Measurements from ENCODE around the gene OLR1.
"Not testable (repeated sequence)": the region's sequence is repeated elsewhere in the genome, so short reads cannot be mapped to it uniquely, and the experiment has no call there.

OLR1 gene

DNA sequence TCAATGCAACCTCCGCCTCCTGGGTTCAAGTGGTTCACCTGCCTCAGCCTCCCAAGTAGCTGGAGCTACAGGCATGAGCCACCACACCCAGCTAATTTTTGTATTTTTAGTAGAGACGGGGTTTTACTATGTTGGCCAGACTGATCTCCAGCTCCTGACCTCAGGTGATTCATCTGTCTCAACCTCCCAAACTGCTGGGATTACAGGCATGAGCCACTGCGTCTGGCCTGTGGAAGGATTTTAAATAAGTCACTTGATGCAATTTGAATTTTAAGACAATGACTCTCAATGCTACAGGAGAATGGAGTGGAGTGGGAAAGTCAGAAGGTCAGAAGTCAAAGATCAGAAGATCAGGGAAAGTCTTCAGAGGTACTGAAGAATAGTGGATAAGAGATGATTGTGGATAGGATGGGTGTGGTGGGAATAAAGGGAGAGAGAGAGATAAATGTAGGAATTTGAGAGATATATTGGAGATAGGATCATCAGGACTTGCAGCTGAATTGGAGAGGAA is 22.3 kb upstream of the OLR1 start:
- peaks cover 32% of the 10 kb centered on the region for H3K27me3 ChIP-seq
- TF ChIP-seq, protein P1, sequence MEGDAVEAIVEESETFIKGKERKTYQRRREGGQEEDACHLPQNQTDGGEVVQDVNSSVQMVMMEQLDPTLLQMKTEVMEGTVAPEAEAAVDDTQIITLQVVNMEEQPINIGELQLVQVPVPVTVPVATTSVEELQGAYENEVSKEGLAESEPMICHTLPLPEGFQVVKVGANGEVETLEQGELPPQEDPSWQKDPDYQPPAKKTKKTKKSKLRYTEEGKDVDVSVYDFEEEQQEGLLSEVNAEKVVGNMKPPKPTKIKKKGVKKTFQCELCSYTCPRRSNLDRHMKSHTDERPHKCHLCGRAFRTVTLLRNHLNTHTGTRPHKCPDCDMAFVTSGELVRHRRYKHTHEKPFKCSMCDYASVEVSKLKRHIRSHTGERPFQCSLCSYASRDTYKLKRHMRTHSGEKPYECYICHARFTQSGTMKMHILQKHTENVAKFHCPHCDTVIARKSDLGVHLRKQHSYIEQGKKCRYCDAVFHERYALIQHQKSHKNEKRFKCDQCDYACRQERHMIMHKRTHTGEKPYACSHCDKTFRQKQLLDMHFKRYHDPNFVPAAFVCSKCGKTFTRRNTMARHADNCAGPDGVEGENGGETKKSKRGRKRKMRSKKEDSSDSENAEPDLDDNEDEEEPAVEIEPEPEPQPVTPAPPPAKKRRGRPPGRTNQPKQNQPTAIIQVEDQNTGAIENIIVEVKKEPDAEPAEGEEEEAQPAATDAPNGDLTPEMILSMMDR (IDR thresholded peaks at IDR 0.05; ENCODE audit: low read depth, low read length), result no peak
- DNase-seq, result no peak
- no peaks in the 10 kb centered on the region for H3K4me1 ChIP-seq
- no peaks in the 10 kb centered on the region for H3K9me3 ChIP-seq
- no peaks in the 10 kb centered on the region for H3K36me3 ChIP-seq
- H3K4me3 ChIP-seq (ENCODE audit: low read depth, low read length), result no peak overlapping the region

GRCh38 chr12:10191865-10192264 is 19.9 kb upstream of the OLR1 start:
- TF ChIP-seq, protein P1 (IDR thresholded peaks at IDR 0.05; ENCODE audit: low read depth, low read length), result no peak
- Histone ChIP-seq H3K4me1 (no peaks in the 10 kb centered on the region), H3K36me3 (no peaks in the 10 kb centered on the region), H3K27me3 (peaks cover 20% of the 10 kb centered on the region), H3K4me3 (ENCODE audit: low read depth, low read length) (no peak overlapping the region), H3K9me3 (no peaks in the 10 kb centered on the region)
- no peak for DNase-seq

- peaks cover 20% of the 10 kb centered on the region for H3K27me3 ChIP-seq
- H3K4me3 ChIP-seq (ENCODE audit: low read depth, low read length), result no peak overlapping the region
- no peaks in the 10 kb centered on the region for H3K9me3 ChIP-seq
- TF ChIP-seq, protein P1 (IDR thresholded peaks at IDR 0.05; ENCODE audit: low read depth, low read length), result peak; percentile 71
- no peaks in the 10 kb centered on the region for H3K4me1 ChIP-seq
- H3K36me3 ChIP-seq, result no peaks in the 10 kb centered on the region
- peak; percentile 45 for DNase-seq
These were observed 18.8 kb upstream of the OLR1 start for GRCh38 chr12:10190558-10191388.

DNA sequence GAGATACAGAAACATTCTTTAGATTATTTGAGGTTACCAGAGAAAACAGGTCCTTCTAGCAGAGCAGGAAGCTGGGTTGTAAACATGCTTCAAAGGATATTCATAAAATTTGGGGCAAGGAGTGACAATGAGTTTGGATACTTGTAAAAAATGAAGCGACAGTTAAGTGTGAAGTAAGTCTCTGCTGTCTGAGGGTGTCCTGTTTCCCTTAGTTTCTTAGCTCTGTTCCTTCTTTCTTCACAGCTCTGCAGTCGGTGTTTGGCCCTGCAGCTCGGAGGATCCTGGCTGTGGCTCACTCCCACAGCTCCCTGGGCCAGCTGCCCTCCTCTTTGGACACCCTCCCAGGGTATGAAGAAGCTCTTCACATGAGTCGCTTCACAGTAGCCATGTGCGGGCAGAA is 17.7 kb upstream of the OLR1 start:
- no peak overlapping the region for H3K4me3 ChIP-seq (ENCODE audit: low read depth, low read length)
- H3K9me3 ChIP-seq, result no peaks in the 10 kb centered on the region
- no peaks in the 10 kb centered on the region for H3K4me1 ChIP-seq
- no peak for DNase-seq
- peaks cover 14% of the 10 kb centered on the region for H3K27me3 ChIP-seq
- TF ChIP-seq, protein P1 (IDR thresholded peaks at IDR 0.05; ENCODE audit: low read depth, low read length), result no peak
- H3K36me3 ChIP-seq, result no peaks in the 10 kb centered on the region

- not testable (repeated sequence) for H3K9me3 ChIP-seq; H3K36me3 ChIP-seq; DNase-seq; H3K4me1 ChIP-seq; H3K27me3 ChIP-seq; H3K4me3 ChIP-seq (ENCODE audit: low read depth, low read length)
These were observed 15.0 kb upstream of the OLR1 start for GRCh38 chr12:10186958-10187357.

DNA sequence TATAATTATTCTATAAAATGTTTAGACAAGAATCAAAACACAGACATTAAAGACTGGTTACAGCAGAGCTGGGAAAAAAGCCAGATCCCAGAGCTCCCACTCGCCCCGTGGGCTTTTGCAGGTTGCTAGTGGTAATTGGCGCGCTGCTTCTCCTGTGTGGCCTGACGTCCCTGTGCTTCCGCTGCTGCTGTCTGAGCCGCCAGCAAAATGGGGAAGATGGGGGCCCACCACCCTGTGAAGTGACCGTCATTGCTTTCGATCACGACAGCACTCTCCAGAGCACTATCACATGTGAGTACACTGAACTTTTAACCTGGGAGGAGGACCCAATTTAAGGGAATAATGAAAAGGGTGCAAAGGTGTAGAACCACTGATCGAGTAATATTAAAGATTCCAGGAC is 14.4 kb upstream of the OLR1 start:
- no peaks in the 10 kb centered on the region for H3K4me1 ChIP-seq
- no peaks in the 10 kb centered on the region for H3K9me3 ChIP-seq
- TF ChIP-seq, protein P1 (IDR thresholded peaks at IDR 0.05; ENCODE audit: low read depth, low read length), result no peak
- DNase-seq, result no peak
- peaks cover 4% of the 10 kb centered on the region for H3K27me3 ChIP-seq
- H3K36me3 ChIP-seq, result no peaks in the 10 kb centered on the region
- no peak overlapping the region for H3K4me3 ChIP-seq (ENCODE audit: low read depth, low read length)
